H9 (cell line): Measurements from ENCODE around the gene OR2T10. TPM values are rescaled to one million over a fixed set of nuclear protein-coding genes. Genes with fewer than 3 reads are reported as not detected.
"Not testable (repeated sequence)": the region's sequence is repeated elsewhere in the genome, so short reads cannot be mapped to it uniquely, and the experiment has no call there.

Source experiments
- DNase-seq: peaks from one replicate; pipeline ENCODE4 v3.0.0-alpha.2; 2017
- H2AFZ ChIP-seq: one replicate; pipeline ENCODE4 v1.6.1; 2013; ENCODE audit warnings: mild to moderate bottlenecking, low read length, control low read depth, moderate library complexity
- H2AK5ac ChIP-seq: 2 replicates; pipeline ENCODE4 v1.6.1; 2013; ENCODE audit warnings: low read length, control low read depth, mixed read lengths; ENCODE audit not compliant: insufficient read length
- H2BK120ac ChIP-seq: one replicate; pipeline ENCODE4 v1.6.1; 2013; ENCODE audit warnings: low read depth, mild to moderate bottlenecking, low read length, control low read depth, inconsistent platforms; ENCODE audit not compliant: poor library complexity, severe bottlenecking
- H2BK12ac ChIP-seq: 2 replicates; pipeline ENCODE4 v1.6.1; 2013; ENCODE audit warnings: low read length, control low read depth, mixed read lengths, low read depth; ENCODE audit not compliant: insufficient read length
- H2BK15ac ChIP-seq: 2 replicates; pipeline ENCODE4 v1.6.1; 2013; ENCODE audit warnings: low read depth, low read length, control low read depth
- H2BK20ac ChIP-seq: one replicate; pipeline ENCODE4 v1.6.1; 2013; ENCODE audit warnings: low read depth, mild to moderate bottlenecking, low read length, control low read depth, inconsistent platforms; ENCODE audit not compliant: poor library complexity, severe bottlenecking
- H2BK5ac ChIP-seq: 2 replicates; pipeline ENCODE4 v1.6.1; 2013; ENCODE audit warnings: low read length, control low read depth, mixed read lengths; ENCODE audit not compliant: insufficient read length
- H3K14ac ChIP-seq: 2 replicates; pipeline ENCODE4 v1.6.1; 2013; ENCODE audit warnings: low read length, control low read depth; ENCODE audit not compliant: insufficient read depth
- H3K18ac ChIP-seq: 2 replicates; pipeline ENCODE4 v1.6.1; 2013; ENCODE audit warnings: low read depth, mild to moderate bottlenecking, mixed read lengths, low read length, control low read depth; ENCODE audit not compliant: insufficient read length
- H3K23ac ChIP-seq: 2 replicates; pipeline ENCODE4 v1.6.1; 2013; ENCODE audit warnings: low read length, control low read depth, mixed read lengths, low read depth; ENCODE audit not compliant: insufficient read length
- H3K23me2 ChIP-seq: 2 replicates; pipeline ENCODE4 v1.6.1; 2013; ENCODE audit warnings: low read depth, mild to moderate bottlenecking, mixed read lengths, low read length, control low read depth; ENCODE audit not compliant: insufficient read length, poor library complexity, severe bottlenecking
- H3K27ac ChIP-seq: 2 replicates; pipeline ENCODE4 v1.5.1; 2013; ENCODE audit warnings: low read length, control low read depth, mixed read lengths, low read depth; ENCODE audit not compliant: insufficient read length
- H3K27me3 ChIP-seq: 2 replicates; pipeline ENCODE4 v1.6.1; 2013; ENCODE audit warnings: low read length, control low read depth, inconsistent platforms; ENCODE audit not compliant: insufficient read depth
- H3K4ac ChIP-seq: 2 replicates; pipeline ENCODE4 v1.6.1; 2013; ENCODE audit warnings: low read depth, mild to moderate bottlenecking, control low read depth, inconsistent platforms, low read length, moderate library complexity
- H3K4me1 ChIP-seq: 2 replicates; pipeline ENCODE4 v1.6.1; 2013; ENCODE audit warnings: low read length, control low read depth, inconsistent platforms; ENCODE audit not compliant: insufficient read depth
- H3K4me2 ChIP-seq: 2 replicates; pipeline ENCODE4 v1.6.1; 2013; ENCODE audit warnings: low read length, control low read depth, mixed read lengths; ENCODE audit not compliant: insufficient read length, insufficient read depth
- H3K56ac ChIP-seq: 2 replicates; pipeline ENCODE4 v1.6.1; 2013; ENCODE audit warnings: low read depth, mild to moderate bottlenecking, mixed read lengths, low read length, control low read depth; ENCODE audit not compliant: insufficient read length
- H3K79me1 ChIP-seq: 2 replicates; pipeline ENCODE4 v1.6.1; 2013; ENCODE audit warnings: low read depth, mild to moderate bottlenecking, moderate library complexity, low read length, control low read depth, inconsistent platforms; ENCODE audit not compliant: insufficient read depth, poor library complexity, severe bottlenecking
- H3K79me2 ChIP-seq: 2 replicates; pipeline ENCODE4 v1.6.1; 2013; ENCODE audit warnings: low read length, control low read depth, inconsistent platforms; ENCODE audit not compliant: insufficient read depth
- H3K9ac ChIP-seq: 2 replicates; pipeline ENCODE4 v1.6.1; 2013; ENCODE audit warnings: low read length, control low read depth, mixed read lengths; ENCODE audit not compliant: insufficient read length; ENCODE audit errors: extremely low read depth
- H3K9me3 ChIP-seq: one replicate; pipeline ENCODE4 v1.6.1; 2013; ENCODE audit warnings: low read depth, low read length, inconsistent platforms; ENCODE audit not compliant: control insufficient read depth
- H3T11ph ChIP-seq: one replicate; pipeline ENCODE4 v1.6.1; 2013; ENCODE audit warnings: mild to moderate bottlenecking, low read length, control low read depth, inconsistent platforms
- H4K20me1 ChIP-seq: one replicate; pipeline ENCODE4 v1.6.1; 2013; ENCODE audit not compliant: control insufficient read depth, insufficient read length, insufficient read depth
- H4K5ac ChIP-seq: 2 replicates; pipeline ENCODE4 v1.6.1; 2013; ENCODE audit warnings: low read depth, mild to moderate bottlenecking, mixed read lengths, low read length, control low read depth; ENCODE audit not compliant: insufficient read length
- H4K8ac ChIP-seq: replicated peaks from 2 replicates; pipeline ENCODE4 v1.6.1; 2013; ENCODE audit warnings: low read length, control low read depth, mixed read lengths, low read depth; ENCODE audit not compliant: insufficient read length
- H4K91ac ChIP-seq: 2 replicates; pipeline ENCODE4 v1.6.1; 2013; ENCODE audit warnings: low read depth, mild to moderate bottlenecking, moderate library complexity, mixed read lengths, low read length, control low read depth; ENCODE audit not compliant: insufficient read length
- H3K27ac Mint-ChIP-seq, 3 experiments: 2 replicates in 2 of 3; 3 replicates in 1 of 3; pipeline ENCODE4 v1.8.0; 2020 to 2021; ENCODE audit warnings: mixed read lengths in 3 of 3, mild to moderate bottlenecking in 1 of 3, moderate library complexity in 1 of 3
- H3K27me3 Mint-ChIP-seq: 2 replicates; pipeline ENCODE4 v1.8.0; 2021; ENCODE audit warnings: low read depth, mild to moderate bottlenecking, moderate library complexity, mixed read lengths
- H3K36me3 Mint-ChIP-seq, 3 experiments: 2 replicates in 2 of 3; 3 replicates in 1 of 3; pipeline ENCODE4 v1.8.0; 2020 to 2021; ENCODE audit warnings: low read depth in 3 of 3, mixed read lengths in 3 of 3; ENCODE audit not compliant: insufficient read depth in 1 of 3
- H3K4me1 Mint-ChIP-seq, 2 experiments: 2 replicates each; pipeline ENCODE4 v1.8.0; 2020; ENCODE audit warnings: mixed read lengths in 2 of 2
- H3K4me3 Mint-ChIP-seq, 2 experiments: 2 replicates in 1 of 2; 3 replicates in 1 of 2; pipeline ENCODE4 v1.8.0; 2020 to 2021; ENCODE audit warnings: mild to moderate bottlenecking in 2 of 2, mixed read lengths in 2 of 2, moderate library complexity in 1 of 2
- H3K9me3 Mint-ChIP-seq, 2 experiments: 2 replicates in 1 of 2; 3 replicates in 1 of 2; pipeline ENCODE4 v1.8.0; 2020; ENCODE audit warnings: mild to moderate bottlenecking in 2 of 2, mixed read lengths in 2 of 2, moderate library complexity in 1 of 2
- CTCF ChIP-seq: fragments of 200-600 bp; sonication (generic); conservative IDR thresholded peaks from 3 replicates; pipeline ENCODE4 v1.8.0; 2021; ENCODE audit warnings: antibody characterized with exemption, mild to moderate bottlenecking
- WGBS: extraction: QIAGEN DNeasy Blood & Tissue Kit; methylation state at CpG from one replicate; pipeline ENCODE4 v1.1.7; 2013; ENCODE audit warnings: missing lambda C conversion rate, low lambda C conversion rate, mixed read lengths; ENCODE audit not compliant: insufficient read length; ENCODE audit errors: extremely low coverage; 5-methylcytosine and 5-hydroxymethylcytosine counted together
- total RNA-seq: library from RNA; stranded (reverse); gene quantifications from 2 replicates; pipeline ENCODE4 v1.2.1, GENCODE V29; 2021

OR2T10 gene
- total RNA-seq, 1 experiment from 2014 or later: not detected

DNA sequence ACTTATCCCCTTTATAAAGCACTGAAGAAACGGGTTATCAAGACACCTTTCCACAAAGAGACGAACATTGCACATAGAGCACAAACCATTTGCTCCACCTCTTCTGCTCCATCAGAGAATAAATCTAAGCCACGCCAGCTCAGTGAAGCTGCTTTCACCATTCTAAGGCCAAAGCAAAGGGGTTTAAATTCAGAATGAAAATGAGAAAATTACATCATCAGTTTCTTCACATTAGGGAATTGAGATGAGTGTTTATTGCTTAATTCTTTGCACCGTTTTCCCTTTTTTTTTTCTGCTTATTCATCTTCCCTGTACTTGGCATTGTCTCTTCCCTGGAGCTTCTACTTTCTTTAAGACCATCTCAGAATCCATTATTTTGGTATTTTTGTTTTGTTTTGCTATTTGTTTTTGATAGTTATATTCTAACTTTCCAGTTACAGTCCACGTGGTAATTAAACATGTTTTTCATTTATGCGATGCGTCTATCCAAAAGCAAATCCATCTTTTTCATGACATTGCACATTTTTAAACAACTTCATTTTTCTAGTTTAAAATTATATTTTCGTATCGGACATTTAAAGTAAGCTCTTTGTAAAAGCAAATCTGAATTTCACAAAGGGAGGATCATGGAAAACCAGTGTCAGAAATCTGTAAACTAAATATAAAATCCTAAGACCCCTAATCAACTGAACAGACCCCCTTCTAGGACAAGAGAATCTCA is 21.1 kb downstream of the OR2T10 start:
- H3K9me3 Mint-ChIP-seq: peaks cover 62 to 65% of the 10 kb centered on the region in 2 experiments
- no peak overlapping the region for H3K56ac ChIP-seq
- H3K18ac ChIP-seq: no peak overlapping the region
- H2BK5ac ChIP-seq: no peak overlapping the region
- H3K27me3 Mint-ChIP-seq: no peaks in the 10 kb centered on the region
- H2BK15ac ChIP-seq: no peak overlapping the region
- H3K79me2 ChIP-seq: no peaks in the 10 kb centered on the region
- H4K91ac ChIP-seq: no peak overlapping the region
- peaks cover 18% of the 10 kb centered on the region for H3K9me3 ChIP-seq
- no peak overlapping the region for H3K9ac ChIP-seq
- no peaks in the 10 kb centered on the region for H3K23me2 ChIP-seq
- no peak overlapping the region for H2BK120ac ChIP-seq
- TF ChIP-seq CTCF: no peak
- DNase-seq: no peak
- no peak overlapping the region for H2AFZ ChIP-seq
- no peak overlapping the region for H3K4me2 ChIP-seq
- H4K8ac ChIP-seq: no peak overlapping the region
- no peak overlapping the region for H2AK5ac ChIP-seq
- peaks cover 0 to 21% (median 8%) of the 10 kb centered on the region in 3 experiments; a peak in 6 of 7 replicates for H3K36me3 Mint-ChIP-seq
- no peaks in the 10 kb centered on the region for H3K27me3 ChIP-seq
- no peaks in the 10 kb centered on the region for H3K4me1 ChIP-seq
- no peak overlapping the region for H2BK20ac ChIP-seq
- no peaks in the 10 kb centered on the region for H3K4me1 Mint-ChIP-seq
- WGBS: no CpG with 5 or more reads among the region's 9 CpGs
- no peak overlapping the region for H3K27ac Mint-ChIP-seq
- H3K14ac ChIP-seq: no peak overlapping the region
- no peak overlapping the region for H3K23ac ChIP-seq
- H3K4me3 Mint-ChIP-seq: no peak overlapping the region
- no peak overlapping the region for H3K4ac ChIP-seq
- no peaks in the 10 kb centered on the region for H4K20me1 ChIP-seq
- H3T11ph ChIP-seq: no peak overlapping the region
- H3K27ac ChIP-seq: no peak overlapping the region
- H3K79me1 ChIP-seq: no peaks in the 10 kb centered on the region
- no peak overlapping the region for H2BK12ac ChIP-seq
- H4K5ac ChIP-seq: no peak overlapping the region

DNA sequence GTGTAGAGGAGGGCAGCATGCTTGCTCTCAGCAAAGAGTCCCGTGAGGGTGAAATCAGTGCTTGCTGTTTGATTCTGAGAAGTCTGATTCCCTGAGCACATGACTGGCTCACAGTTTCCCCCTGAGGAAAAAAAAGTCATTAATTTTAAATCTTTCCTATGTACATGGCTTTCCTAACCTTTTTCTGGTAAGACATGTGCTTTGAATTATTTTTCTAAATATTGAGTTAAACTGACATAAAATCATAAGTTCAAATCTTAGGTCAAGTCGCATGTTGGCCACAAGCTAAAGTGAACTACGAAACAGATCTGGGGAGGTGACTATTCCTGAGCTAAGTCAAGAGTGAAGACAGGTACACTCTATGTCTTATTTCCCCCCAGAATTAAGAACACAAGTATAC is 22.8 kb downstream of the OR2T10 start, which contains the start of gene OR2T34:
TSS of gene OR2T34 (minus strand) at position 101 of the 400 bp plus-strand sequence. CDS start at position 101, 0 bp downstream.
- not testable (repeated sequence) for H3K4me2 ChIP-seq, H3K27ac ChIP-seq, H3K18ac ChIP-seq, H3K56ac ChIP-seq, H4K5ac ChIP-seq, H3K4ac ChIP-seq, DNase-seq, H4K91ac ChIP-seq, H2AFZ ChIP-seq, H4K20me1 ChIP-seq, H2BK20ac ChIP-seq, H3K27me3 Mint-ChIP-seq, H3K23me2 ChIP-seq, H3K4me3 Mint-ChIP-seq, H3K79me2 ChIP-seq, H2BK15ac ChIP-seq, H3K4me1 ChIP-seq, H2BK120ac ChIP-seq, H3K79me1 ChIP-seq, H3K14ac ChIP-seq, H3K27me3 ChIP-seq, H2BK5ac ChIP-seq, H3T11ph ChIP-seq, H3K23ac ChIP-seq, H4K8ac ChIP-seq, H3K9ac ChIP-seq, H3K4me1 Mint-ChIP-seq, H2AK5ac ChIP-seq, H3K27ac Mint-ChIP-seq, H2BK12ac ChIP-seq
- peaks cover 14% of the 10 kb centered on the region for H3K9me3 ChIP-seq
- H3K9me3 Mint-ChIP-seq: peaks cover 51 to 55% of the 10 kb centered on the region in 2 experiments
- no CpG with 5 or more reads among the region's 3 CpGs for WGBS
- H3K36me3 Mint-ChIP-seq: peaks cover 0 to 18% (median 8%) of the 10 kb centered on the region in 3 experiments; a peak in 6 of 7 replicates
